Activated naive CD4-positive, alpha-beta T cell treated with anti-CD3 and anti-CD28 coated beads, Interleukin-2, amount 10 ng/mL, durations not matched to agents 7 days and 5 days (primary cell): ENCODE data around the gene MR1.
"Not testable (repeated sequence)": the region's sequence is repeated elsewhere in the genome, so short reads cannot be mapped to it uniquely, and the experiment has no call there.

Experiments
- CTCF ChIA-PET: fragments of 350-600 bp; sonication (Branson Sonifier 250); formaldehyde crosslinking; loops from one replicate; lab custom pipeline; 2021; ENCODE audit warnings: antibody characterized with exemption; lab: Charles Lee
- DNase-seq: peaks from one replicate; pipeline ENCODE4 v3.0.0-alpha.2; 2020
- H3K27ac Mint-ChIP-seq: one replicate; pipeline ENCODE4 v1.8.0; 2021; ENCODE audit warnings: mild to moderate bottlenecking, moderate library complexity, mixed read lengths
- H3K27me3 Mint-ChIP-seq: one replicate; pipeline ENCODE4 v1.8.0; 2021; ENCODE audit warnings: mild to moderate bottlenecking, mixed read lengths
- H3K36me3 Mint-ChIP-seq: one replicate; pipeline ENCODE4 v1.8.0; 2021; ENCODE audit warnings: mixed read lengths
- H3K4me1 Mint-ChIP-seq: one replicate; pipeline ENCODE4 v1.8.0; 2021; ENCODE audit warnings: mixed read lengths
- H3K4me3 Mint-ChIP-seq: one replicate; pipeline ENCODE4 v1.8.0; 2021; ENCODE audit warnings: mild to moderate bottlenecking, moderate library complexity, mixed read lengths
- H3K9me3 Mint-ChIP-seq: one replicate; pipeline ENCODE4 v1.8.0; 2021; ENCODE audit warnings: mixed read lengths

Gene MR1

GRCh38 chr1:181038399-181038873 is 4.7 kb downstream of the MR1 start:
- Mint-ChIP-seq H3K27ac (no peak overlapping the region), H3K36me3 (peaks cover 49% of the 10 kb centered on the region), H3K4me1 (peaks cover 68% of the 10 kb centered on the region), H3K4me3 (no peak overlapping the region), H3K9me3 (no peaks in the 10 kb centered on the region), H3K27me3 (no peaks in the 10 kb centered on the region)
- CTCF ChIA-PET: interaction anchor here (0.6 to 12.8 kb wide), 17 partner anchors 14 to 157 kb away, joined by 3 to 169 read pairs (median 7); partner anchors contain the start of gene STX6
- peak; percentile 69 for DNase-seq

GRCh38 chr1:181040284-181040865 is 6.6 kb downstream of the MR1 start:
- H3K27ac Mint-ChIP-seq: no peak overlapping the region
- CTCF ChIA-PET: interaction anchor here (2.9 to 12.8 kb wide), 3 partner anchors 51 to 125 kb away, joined by 15 to 169 read pairs (median 17); no protein-coding TSS in a partner anchor
- peaks cover 52% of the 10 kb centered on the region for H3K36me3 Mint-ChIP-seq
- peaks cover 70% of the 10 kb centered on the region for H3K4me1 Mint-ChIP-seq
- no peaks in the 10 kb centered on the region for H3K27me3 Mint-ChIP-seq
- H3K9me3 Mint-ChIP-seq: no peaks in the 10 kb centered on the region
- DNase-seq: no peak
- no peak overlapping the region for H3K4me3 Mint-ChIP-seq

- Mint-ChIP-seq H3K27ac (peak overlapping the region; percentile 76), H3K9me3 (no peaks in the 10 kb centered on the region), H3K36me3 (peaks cover 47% of the 10 kb centered on the region), H3K27me3 (no peaks in the 10 kb centered on the region), H3K4me3 (no peak overlapping the region), H3K4me1 (peaks cover 45% of the 10 kb centered on the region)
- CTCF ChIA-PET: interaction anchor here (0.9 to 12.8 kb wide), 7 partner anchors 19 to 123 kb away, joined by 3 to 169 read pairs (median 5); no protein-coding TSS in a partner anchor
- DNase-seq: no peak
Measured at GRCh38 chr1:181043025-181043888, 9.5 kb downstream of the MR1 start.

- Mint-ChIP-seq H3K36me3 (peaks cover 42% of the 10 kb centered on the region), H3K9me3 (no peaks in the 10 kb centered on the region), H3K27me3 (no peaks in the 10 kb centered on the region), H3K4me3 (no peak overlapping the region), H3K27ac (peak overlapping the region; percentile 80), H3K4me1 (peaks cover 37% of the 10 kb centered on the region)
- CTCF ChIA-PET: interaction anchor here (0.9 to 12.8 kb wide), 5 partner anchors 40 to 121 kb away, joined by 3 to 169 read pairs (median 3); no protein-coding TSS in a partner anchor
- DNase-seq: peak; percentile 52
Measured at GRCh38 chr1:181044449-181044966, 10.7 kb downstream of the MR1 start.

- Mint-ChIP-seq H3K36me3 (peaks cover 42% of the 10 kb centered on the region), H3K4me1 (peaks cover 28% of the 10 kb centered on the region)
- not testable (repeated sequence) for H3K27ac Mint-ChIP-seq, H3K27me3 Mint-ChIP-seq, H3K4me3 Mint-ChIP-seq, H3K9me3 Mint-ChIP-seq, DNase-seq
- CTCF ChIA-PET: interaction anchor here (1.1 kb wide), 1 partner anchor 97 kb away, joined by 4 read pairs; no protein-coding TSS in a partner anchor
Measured at GRCh38 chr1:181045946-181046345, 12.2 kb downstream of the MR1 start.

GRCh38 chr1:181049378-181049777 is 15.6 kb downstream of the MR1 start:
- Mint-ChIP-seq H3K36me3 (peaks cover 47% of the 10 kb centered on the region), H3K4me1 (peaks cover 10% of the 10 kb centered on the region), H3K9me3 (no peaks in the 10 kb centered on the region), H3K27me3 (no peaks in the 10 kb centered on the region), H3K4me3 (no peak overlapping the region), H3K27ac (no peak overlapping the region)
- DNase-seq: no peak
- CTCF ChIA-PET: interaction anchor here (0.6 kb wide), 1 partner anchor 18 kb away, joined by 3 read pairs; no protein-coding TSS in a partner anchor

GRCh38 chr1:181050922-181051321 is 17.1 kb downstream of the MR1 start:
- Mint-ChIP-seq H3K4me1 (peaks cover 2% of the 10 kb centered on the region), H3K27ac (no peak overlapping the region), H3K27me3 (no peaks in the 10 kb centered on the region), H3K36me3 (peaks cover 50% of the 10 kb centered on the region), H3K4me3 (no peak overlapping the region), H3K9me3 (no peaks in the 10 kb centered on the region)
- no peak for DNase-seq
- CTCF ChIA-PET: interaction anchor here (0.6 to 1.9 kb wide), 2 partner anchors 91 to 128 kb away, joined by 3 to 5 read pairs; no protein-coding TSS in a partner anchor

- peaks cover 64% of the 10 kb centered on the region for H3K36me3 Mint-ChIP-seq
- H3K4me3 Mint-ChIP-seq: no peak overlapping the region
- H3K4me1 Mint-ChIP-seq: peaks cover 6% of the 10 kb centered on the region
- no peak overlapping the region for H3K27ac Mint-ChIP-seq
- H3K27me3 Mint-ChIP-seq: no peaks in the 10 kb centered on the region
- no peak for DNase-seq
- CTCF ChIA-PET: no interaction called here
- peaks cover 14% of the 10 kb centered on the region for H3K9me3 Mint-ChIP-seq
Measured at GRCh38 chr1:181056560-181056959, 22.8 kb downstream of the MR1 start.

GRCh38 chr1:181057079-181057478 is 23.3 kb downstream of the MR1 start:
- Mint-ChIP-seq H3K4me1 (peaks cover 10% of the 10 kb centered on the region), H3K27ac (no peak overlapping the region), H3K4me3 (no peak overlapping the region), H3K27me3 (no peaks in the 10 kb centered on the region), H3K36me3 (peaks cover 63% of the 10 kb centered on the region), H3K9me3 (peaks cover 14% of the 10 kb centered on the region)
- DNase-seq: no peak
- CTCF ChIA-PET: no interaction called here

- Mint-ChIP-seq H3K4me3 (no peak overlapping the region), H3K4me1 (peaks cover 26% of the 10 kb centered on the region), H3K27ac (no peak overlapping the region), H3K36me3 (peaks cover 49% of the 10 kb centered on the region), H3K27me3 (no peaks in the 10 kb centered on the region), H3K9me3 (peaks cover 14% of the 10 kb centered on the region)
- CTCF ChIA-PET: interaction anchor here (2.1 kb wide), 1 partner anchor 83 kb away, joined by 5 read pairs; no protein-coding TSS in a partner anchor
- DNase-seq: no peak
Measured at GRCh38 chr1:181059435-181059834, 25.7 kb downstream of the MR1 start.

GRCh38 chr1:181060066-181060465 is 26.3 kb downstream of the MR1 start:
- peaks cover 46% of the 10 kb centered on the region for H3K36me3 Mint-ChIP-seq
- H3K4me1 Mint-ChIP-seq: peaks cover 26% of the 10 kb centered on the region
- no peaks in the 10 kb centered on the region for H3K27me3 Mint-ChIP-seq
- CTCF ChIA-PET: no interaction called here
- no peak for DNase-seq
- H3K4me3 Mint-ChIP-seq: no peak overlapping the region
- H3K27ac Mint-ChIP-seq: no peak overlapping the region
- peaks cover 14% of the 10 kb centered on the region for H3K9me3 Mint-ChIP-seq

GRCh38 chr1:181060947-181061346 is 27.2 kb downstream of the MR1 start:
- not testable (repeated sequence) for DNase-seq, H3K4me3 Mint-ChIP-seq, H3K27ac Mint-ChIP-seq, H3K27me3 Mint-ChIP-seq
- peaks cover 26% of the 10 kb centered on the region for H3K4me1 Mint-ChIP-seq
- H3K36me3 Mint-ChIP-seq: peaks cover 39% of the 10 kb centered on the region
- H3K9me3 Mint-ChIP-seq: peaks cover 14% of the 10 kb centered on the region
- CTCF ChIA-PET: interaction anchor here (1.1 kb wide), 1 partner anchor 23 kb away, joined by 3 read pairs; no protein-coding TSS in a partner anchor

- H3K27ac Mint-ChIP-seq: no peak overlapping the region
- H3K36me3 Mint-ChIP-seq: peaks cover 37% of the 10 kb centered on the region
- no peak for DNase-seq
- H3K27me3 Mint-ChIP-seq: no peaks in the 10 kb centered on the region
- H3K9me3 Mint-ChIP-seq: peaks cover 14% of the 10 kb centered on the region
- H3K4me3 Mint-ChIP-seq: no peak overlapping the region
- CTCF ChIA-PET: interaction anchor here (1.1 to 2.8 kb wide), 2 partner anchors 23 to 80 kb away, joined by 3 to 11 read pairs; no protein-coding TSS in a partner anchor
- peaks cover 26% of the 10 kb centered on the region for H3K4me1 Mint-ChIP-seq
Measured at GRCh38 chr1:181061487-181061886, 27.7 kb downstream of the MR1 start.
